Transverse colon (tissue), 4 donors: Measurements from ENCODE around the gene NEK2.

ENCODE experiments used
- EP300 ChIP-seq: sonication (generic); formaldehyde crosslinking; IDR thresholded peaks from one replicate; pipeline ENCODE4 v1.6.1; 2017; ENCODE audit warnings: antibody characterized with exemption, low read depth
- POLR2A ChIP-seq: fragments of 450-650 bp; IDR thresholded peaks from one replicate; pipeline ENCODE4 v1.6.1; 2016; ENCODE audit warnings: antibody characterized with exemption, mild to moderate bottlenecking, moderate library complexity
- POLR2AphosphoS5 ChIP-seq, 3 donors: sonication (generic); formaldehyde crosslinking; IDR thresholded peaks; one replicate each; pipeline ENCODE4 v1.6.1; 2016; ENCODE audit warnings: antibody characterized with exemption in 3 of 3
- TF ChIP-seq, protein P1 (sequence below), 5 experiments: fragments of 200-600 bp in 3 of 5; fragments of 450-650 bp in 2 of 5; sonication (generic) in 3 of 5; IDR thresholded peaks; 1 replicate in 2 of 5; 2 replicates in 3 of 5; pipeline ENCODE4 v1.5.1; 2016 to 2017; ENCODE audit warnings: antibody characterized with exemption in 5 of 5, inconsistent platforms in 3 of 5, mild to moderate bottlenecking in 2 of 5, moderate library complexity in 1 of 5

DNA sequence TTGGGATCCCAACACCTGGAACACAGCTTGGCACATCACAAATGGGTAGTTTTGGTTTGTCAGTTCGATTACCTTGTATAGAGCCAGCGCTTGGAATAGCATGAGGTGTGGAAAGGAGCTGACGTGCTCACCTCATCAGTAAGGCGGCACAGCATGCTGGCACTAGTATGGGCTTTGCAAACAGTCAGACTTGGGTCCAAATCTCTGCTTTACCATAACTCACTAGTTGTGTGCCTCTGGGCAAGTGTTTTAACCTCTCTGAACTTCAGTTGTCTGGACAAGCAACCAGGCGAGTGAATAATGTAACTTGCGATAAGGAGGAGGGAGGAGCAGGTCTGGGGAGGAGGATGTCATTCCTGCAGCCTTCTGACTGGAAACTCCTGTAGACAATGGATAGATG lies 26.3 kb upstream of the NEK2 start:
- TF ChIP-seq, protein P1, sequence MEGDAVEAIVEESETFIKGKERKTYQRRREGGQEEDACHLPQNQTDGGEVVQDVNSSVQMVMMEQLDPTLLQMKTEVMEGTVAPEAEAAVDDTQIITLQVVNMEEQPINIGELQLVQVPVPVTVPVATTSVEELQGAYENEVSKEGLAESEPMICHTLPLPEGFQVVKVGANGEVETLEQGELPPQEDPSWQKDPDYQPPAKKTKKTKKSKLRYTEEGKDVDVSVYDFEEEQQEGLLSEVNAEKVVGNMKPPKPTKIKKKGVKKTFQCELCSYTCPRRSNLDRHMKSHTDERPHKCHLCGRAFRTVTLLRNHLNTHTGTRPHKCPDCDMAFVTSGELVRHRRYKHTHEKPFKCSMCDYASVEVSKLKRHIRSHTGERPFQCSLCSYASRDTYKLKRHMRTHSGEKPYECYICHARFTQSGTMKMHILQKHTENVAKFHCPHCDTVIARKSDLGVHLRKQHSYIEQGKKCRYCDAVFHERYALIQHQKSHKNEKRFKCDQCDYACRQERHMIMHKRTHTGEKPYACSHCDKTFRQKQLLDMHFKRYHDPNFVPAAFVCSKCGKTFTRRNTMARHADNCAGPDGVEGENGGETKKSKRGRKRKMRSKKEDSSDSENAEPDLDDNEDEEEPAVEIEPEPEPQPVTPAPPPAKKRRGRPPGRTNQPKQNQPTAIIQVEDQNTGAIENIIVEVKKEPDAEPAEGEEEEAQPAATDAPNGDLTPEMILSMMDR (IDR thresholded peaks at IDR 0.05), result no peak
- no peak for TF ChIP-seq POLR2A
- no peak for TF ChIP-seq POLR2AphosphoS5 (IDR thresholded peaks at IDR 0.05)
- no peak for TF ChIP-seq EP300
